GM12875 (cell line): Measurements from ENCODE around the gene TAGLN.

Source experiments
- H3K4me3 ChIP-seq: one replicate; pipeline ENCODE4 v1.5.1; 2011; ENCODE audit warnings: low read depth, low read length, control low read depth
- TF ChIP-seq, protein P1 (sequence below): IDR thresholded peaks from 2 replicates; pipeline ENCODE4 v1.5.1; 2011; ENCODE audit warnings: low read depth, mild to moderate bottlenecking, control low read depth, inconsistent platforms, low read length, moderate library complexity, borderline replicate concordance; ENCODE audit not compliant: insufficient read depth

TAGLN gene

DNA sequence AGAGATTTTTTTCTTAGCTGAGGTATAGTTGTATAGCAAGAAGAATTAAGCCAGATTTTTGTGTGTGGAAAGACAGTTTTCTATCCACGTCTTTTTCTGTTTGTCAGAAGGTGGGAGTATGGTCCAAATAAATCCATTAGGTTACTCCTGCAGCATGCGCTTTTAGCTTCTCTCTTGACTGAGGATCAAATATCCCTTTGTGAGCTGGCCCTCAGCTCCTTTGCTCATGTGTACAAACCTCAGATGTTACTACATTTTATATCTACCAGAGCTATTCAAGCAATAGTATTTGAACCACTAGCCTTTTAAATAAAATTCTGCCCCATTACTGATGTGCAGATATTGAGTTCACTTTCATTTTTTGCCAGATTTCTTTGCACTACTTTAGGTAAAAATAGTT, 29.4 kb upstream of the TAGLN start:
- TF ChIP-seq, protein P1, sequence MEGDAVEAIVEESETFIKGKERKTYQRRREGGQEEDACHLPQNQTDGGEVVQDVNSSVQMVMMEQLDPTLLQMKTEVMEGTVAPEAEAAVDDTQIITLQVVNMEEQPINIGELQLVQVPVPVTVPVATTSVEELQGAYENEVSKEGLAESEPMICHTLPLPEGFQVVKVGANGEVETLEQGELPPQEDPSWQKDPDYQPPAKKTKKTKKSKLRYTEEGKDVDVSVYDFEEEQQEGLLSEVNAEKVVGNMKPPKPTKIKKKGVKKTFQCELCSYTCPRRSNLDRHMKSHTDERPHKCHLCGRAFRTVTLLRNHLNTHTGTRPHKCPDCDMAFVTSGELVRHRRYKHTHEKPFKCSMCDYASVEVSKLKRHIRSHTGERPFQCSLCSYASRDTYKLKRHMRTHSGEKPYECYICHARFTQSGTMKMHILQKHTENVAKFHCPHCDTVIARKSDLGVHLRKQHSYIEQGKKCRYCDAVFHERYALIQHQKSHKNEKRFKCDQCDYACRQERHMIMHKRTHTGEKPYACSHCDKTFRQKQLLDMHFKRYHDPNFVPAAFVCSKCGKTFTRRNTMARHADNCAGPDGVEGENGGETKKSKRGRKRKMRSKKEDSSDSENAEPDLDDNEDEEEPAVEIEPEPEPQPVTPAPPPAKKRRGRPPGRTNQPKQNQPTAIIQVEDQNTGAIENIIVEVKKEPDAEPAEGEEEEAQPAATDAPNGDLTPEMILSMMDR: no peak
- H3K4me3 ChIP-seq: no peak overlapping the region

DNA sequence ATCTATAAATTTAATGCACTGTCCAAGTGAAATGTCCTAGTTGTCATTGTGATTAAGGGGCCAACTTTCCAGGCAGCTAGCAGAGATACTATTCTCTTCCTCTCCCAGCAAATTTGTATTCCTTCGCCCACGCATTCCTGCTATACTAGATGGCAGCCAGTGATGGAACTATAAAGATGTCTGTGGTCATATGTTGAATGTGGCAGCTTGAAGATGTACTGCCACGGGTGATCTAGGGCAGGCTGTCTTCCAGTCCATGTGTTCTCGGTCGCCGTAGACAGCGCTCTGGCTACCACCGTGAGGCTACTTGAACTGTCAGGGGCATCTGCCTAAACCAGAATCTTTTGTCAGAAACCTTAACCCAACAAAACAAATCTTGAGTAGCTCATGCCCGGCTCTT, 29.0 kb upstream of the TAGLN start:
- TF ChIP-seq, protein P1: no peak
- H3K4me3 ChIP-seq: no peak overlapping the region

GRCh38 chr11:117171007-117171403, 28.2 kb upstream of the TAGLN start:
- no peak overlapping the region for H3K4me3 ChIP-seq
- TF ChIP-seq, protein P1: no peak

DNA sequence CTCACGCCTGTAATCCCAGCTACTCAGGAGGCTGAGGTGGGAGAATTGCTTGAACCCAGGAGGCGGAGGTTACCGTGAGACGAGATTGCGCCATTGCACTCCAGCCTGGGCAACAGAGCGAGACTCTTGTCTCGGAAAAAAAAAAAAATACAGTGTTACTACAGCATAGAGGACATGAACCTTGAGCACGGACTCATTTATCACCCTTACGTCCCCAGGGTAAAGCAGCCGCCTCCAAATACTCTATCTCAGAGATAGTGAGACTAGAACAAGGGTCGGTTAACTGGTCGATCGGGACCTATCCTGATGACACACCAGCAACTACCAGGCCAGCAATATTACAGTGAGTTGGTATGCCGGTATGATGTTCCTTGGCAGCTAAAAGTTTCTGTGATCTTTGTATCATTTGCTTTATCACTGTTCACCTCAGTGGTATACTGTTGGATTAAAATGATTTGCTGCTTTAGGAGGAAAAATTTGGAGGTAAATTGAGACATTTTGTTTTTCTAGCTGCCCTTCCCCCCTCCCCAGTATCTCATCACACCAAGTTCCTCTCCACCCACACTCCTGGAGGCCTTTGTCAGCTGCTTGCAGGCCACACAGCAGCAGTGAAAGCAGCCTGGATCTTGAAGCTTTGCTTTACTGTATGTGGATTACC, 27.6 kb upstream of the TAGLN start:
- TF ChIP-seq, protein P1: no peak

GRCh38 chr11:117172724-117173421, 26.3 kb upstream of the TAGLN start:
- TF ChIP-seq, protein P1: no peak
- H3K4me3 ChIP-seq: no peak overlapping the region

More for the DNA sequence above, 27.6 kb upstream of the TAGLN start:
- no peak overlapping the region for H3K4me3 ChIP-seq

GRCh38 chr11:117175104-117175503, 24.1 kb upstream of the TAGLN start:
- TF ChIP-seq, protein P1: no peak

GRCh38 chr11:117175781-117176180, 23.4 kb upstream of the TAGLN start:
- TF ChIP-seq, protein P1: no peak
- H3K4me3 ChIP-seq: no peak overlapping the region

More at GRCh38 chr11:117175104-117175503, 24.1 kb upstream of the TAGLN start:
- no peak overlapping the region for H3K4me3 ChIP-seq
